Measurements from ENCODE around the gene UBA6.
"Not testable (repeated sequence)": the region's sequence is repeated elsewhere in the genome, so short reads cannot be mapped to it uniquely, and the experiment has no call there.

Gene UBA6

GRCh38 chr4:67659065-67659464 is 41.9 kb downstream of the UBA6 start:
- no peak for DNase-seq

- no peak for DNase-seq
Observed at GRCh38 chr4:67658302-67658701, 42.7 kb downstream of the UBA6 start.

DNA sequence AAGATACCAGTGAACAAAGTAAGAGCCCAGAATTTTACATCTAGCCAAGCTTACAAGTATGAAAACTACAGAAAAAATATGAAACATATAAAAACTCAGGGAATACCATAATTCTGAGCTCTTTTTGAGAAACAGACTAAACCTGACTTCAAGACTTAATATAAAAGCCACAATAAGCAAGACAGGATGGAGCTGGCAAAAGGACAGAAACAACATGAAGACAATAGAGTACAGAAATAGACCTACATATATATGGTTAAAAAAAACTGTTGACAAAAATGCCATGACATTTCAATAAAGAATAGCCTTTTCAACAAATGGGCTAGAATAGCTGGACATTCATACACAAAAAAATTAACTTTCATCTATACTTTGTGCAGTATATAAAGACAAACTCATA is 49.4 kb downstream of the UBA6 start:
- no peak for DNase-seq

GRCh38 chr4:67638136-67638535 is 62.8 kb downstream of the UBA6 start:
- DNase-seq, result no peak

DNA sequence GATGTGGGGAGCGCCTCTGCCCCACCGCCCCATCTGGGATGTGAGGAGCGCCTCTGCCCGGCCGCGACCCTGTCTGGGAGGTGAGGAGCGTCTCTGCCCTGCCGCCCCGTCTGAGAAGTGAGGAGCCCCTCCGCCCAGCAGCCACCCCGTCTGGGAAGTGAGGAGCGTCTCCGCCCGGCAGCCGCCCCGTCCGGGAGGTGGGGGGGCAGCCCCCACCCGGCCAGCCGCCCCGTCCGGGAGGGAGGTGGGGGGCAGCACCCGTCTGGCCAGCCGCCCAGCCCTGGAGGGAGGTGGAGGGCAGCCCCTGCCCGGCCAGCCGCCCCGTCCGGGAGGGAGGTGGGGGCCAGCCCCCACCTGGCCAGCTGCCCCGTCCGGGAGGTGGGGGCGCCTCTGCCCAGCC is 64.0 kb downstream of the UBA6 start:
- not testable (repeated sequence) for DNase-seq

GRCh38 chr4:67635331-67635730 is 65.6 kb downstream of the UBA6 start:
- no peak for DNase-seq

DNA sequence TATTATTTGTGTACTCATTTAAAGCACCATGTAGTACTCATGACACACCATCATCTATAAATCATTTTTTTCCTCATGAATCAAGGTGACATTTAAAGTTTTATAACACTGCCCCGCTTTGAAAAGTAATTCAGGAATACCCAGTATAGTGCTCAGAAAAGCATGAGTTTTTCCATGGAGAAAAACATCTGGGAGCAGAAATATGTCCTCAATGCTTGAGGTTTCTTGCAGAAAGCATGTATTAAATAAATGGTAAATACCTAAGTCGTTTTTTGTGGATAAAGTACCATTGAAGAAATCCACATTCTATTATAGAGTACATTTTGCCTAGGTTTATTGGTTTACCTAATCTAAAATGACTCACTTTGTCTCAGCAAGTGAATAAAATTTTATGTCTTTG is 66.2 kb downstream of the UBA6 start:
- no peak for DNase-seq

GRCh38 chr4:67632492-67632891 is 68.5 kb downstream of the UBA6 start:
- DNase-seq, result no peak

DNA sequence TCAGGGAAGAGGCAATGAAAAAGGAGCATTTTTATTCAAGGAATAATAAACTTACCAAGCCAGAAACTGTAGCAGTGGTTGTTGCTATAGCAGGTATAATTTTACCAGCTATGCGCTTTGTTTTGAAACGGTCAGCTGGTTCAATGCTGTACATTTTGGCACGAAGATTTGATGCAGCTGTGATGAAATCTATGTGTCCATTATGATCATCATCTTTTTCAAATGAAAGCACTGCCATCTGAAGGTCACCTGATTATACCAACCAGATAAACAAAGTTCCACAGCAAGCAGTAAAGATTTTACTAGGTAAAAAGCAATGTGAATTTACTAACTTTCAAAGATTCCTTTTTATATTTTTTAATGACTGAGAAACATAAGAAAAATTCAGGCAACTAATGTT is 76.0 kb downstream of the UBA6 start:
- no peak for DNase-seq

GRCh38 chr4:67616478-67616877 is 84.5 kb downstream of the UBA6 start:
- no peak for DNase-seq

DNA sequence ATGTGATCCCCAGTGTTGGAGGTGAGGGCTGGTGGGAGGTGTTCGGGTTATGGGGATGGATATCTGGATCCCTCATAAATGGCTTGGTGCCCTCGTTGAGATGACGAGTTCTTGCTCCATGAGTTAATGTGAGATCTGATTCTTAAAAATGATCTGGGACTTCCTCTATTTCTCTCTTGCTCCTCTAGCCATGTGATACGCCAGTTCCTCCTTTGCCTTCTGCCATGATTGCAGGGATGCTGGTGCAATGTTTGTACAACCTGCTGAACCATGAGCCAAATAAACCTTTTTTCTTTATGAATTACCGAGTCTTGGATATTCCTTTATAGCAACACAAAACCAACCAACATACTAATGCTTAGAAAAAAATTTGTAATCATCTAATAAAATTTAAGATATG is 85.8 kb downstream of the UBA6 start:
- DNase-seq, result no peak

DNA sequence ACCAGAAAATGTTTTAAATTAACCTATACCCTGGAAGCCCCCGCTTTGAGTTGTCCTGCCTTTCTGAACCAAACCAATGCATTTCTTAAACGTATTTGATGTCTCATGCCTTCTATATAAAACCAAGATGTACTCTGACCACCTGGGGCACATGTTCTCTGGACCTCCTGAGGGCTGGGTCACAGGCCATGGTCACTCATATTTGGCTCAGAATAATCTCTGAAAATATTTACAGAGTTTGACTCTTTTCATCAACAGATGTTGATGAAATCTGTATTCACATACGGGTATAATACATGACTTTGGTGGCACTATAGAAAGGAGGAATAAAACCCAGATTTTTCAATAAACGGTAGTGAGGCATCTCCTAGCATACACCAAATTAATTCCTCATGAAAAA is 86.8 kb downstream of the UBA6 start:
- DNase-seq, result no peak

GRCh38 chr4:67608027-67608426 is 92.9 kb downstream of the UBA6 start:
- DNase-seq, result no peak

DNA sequence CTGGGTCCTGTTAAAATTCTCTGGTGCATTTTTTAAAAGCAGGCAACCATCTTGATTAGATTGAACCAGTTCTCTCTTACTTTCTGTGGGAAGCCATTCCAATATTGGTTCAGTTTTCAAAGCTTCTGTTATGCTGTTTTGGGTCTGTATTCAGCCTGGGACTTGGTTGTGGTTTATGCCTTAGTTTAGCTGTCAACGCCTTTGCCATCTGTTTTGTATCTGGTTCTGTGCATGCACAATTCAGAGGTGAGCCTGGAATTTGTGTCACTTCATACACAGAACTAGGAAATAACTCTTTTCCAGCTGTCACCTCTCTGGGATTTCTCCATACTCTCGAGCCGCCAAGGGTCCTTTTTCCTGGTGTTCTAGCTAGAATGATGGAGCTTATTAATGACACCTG is 96.2 kb downstream of the UBA6 start:
- DNase-seq, result no peak

DNA sequence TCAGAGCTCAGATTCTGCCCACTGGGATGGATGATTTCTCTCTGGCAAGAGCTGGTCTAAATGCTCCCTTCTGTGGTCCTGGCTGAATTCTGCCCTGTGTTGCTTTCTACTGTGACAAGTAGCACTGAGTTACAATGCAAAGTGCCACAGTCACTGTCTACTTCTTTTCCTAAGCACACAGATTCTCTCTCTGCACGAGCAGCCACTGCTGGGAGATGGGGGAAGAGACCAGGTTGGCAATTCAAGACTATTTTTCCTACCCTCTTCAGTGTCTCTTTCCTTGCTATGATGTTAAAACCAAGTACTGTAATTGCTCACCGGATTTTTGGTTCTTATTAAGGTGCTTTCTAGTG is 97.0 kb downstream of the UBA6 start:
- no peak for DNase-seq

DNA sequence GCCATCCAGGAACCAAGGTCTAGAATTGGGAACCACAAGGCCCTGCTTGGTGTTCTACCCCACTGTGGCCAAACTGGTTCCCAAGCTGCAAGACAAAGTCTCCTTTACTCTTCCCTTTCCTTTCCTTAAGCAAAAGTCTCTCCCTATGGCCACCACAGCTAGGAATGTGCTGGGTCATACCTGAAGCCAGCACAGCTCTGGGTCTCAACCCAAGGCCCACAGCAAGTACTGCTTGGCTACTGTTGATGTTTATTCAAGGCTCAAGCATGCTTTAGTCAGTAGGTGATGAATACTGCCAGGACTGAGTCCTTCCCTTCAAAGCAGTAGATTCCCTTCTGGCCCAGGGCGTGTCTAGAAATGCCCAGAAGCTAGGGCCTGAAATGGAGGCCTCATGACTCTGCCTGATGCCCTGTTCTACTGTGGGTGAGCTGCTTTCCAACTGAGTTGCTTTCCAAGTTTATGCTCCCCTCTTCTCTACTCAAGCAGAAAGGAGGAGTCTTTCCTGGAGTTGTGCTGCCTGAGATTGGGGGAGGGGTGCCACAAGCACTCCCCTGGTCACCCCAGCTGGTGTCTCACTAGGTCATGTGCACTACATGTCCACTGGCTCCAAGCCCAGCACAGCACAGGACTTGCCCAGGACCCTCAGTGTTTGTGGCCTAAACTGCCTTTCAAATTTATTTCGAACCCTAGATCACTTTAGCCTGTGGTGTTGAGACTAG is 97.5 kb downstream of the UBA6 start:
- no peak for DNase-seq

DNA sequence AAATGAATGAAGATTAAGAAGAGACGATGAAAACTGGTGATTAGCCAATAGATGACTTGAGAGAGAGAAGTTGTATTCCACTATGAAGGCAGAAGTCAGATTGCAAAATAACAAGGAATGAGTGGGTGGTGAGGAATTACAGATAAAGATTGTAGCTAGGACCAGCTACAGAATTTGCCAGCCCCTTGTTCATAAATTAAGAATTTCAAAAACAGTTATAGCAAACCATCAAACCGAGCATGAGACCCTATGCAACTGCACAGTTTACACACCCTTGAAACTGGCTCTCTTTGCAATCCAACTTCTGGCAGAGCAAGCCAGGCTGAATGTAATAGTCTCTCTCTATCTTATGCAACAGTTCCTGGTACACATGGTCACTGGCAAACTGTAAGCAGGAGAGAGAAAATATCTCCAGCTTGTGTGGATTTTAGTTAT is 107.2 kb downstream of the UBA6 start:
- DNase-seq, result no peak

- no peak for DNase-seq
Observed at GRCh38 chr4:67587156-67587555, 113.8 kb downstream of the UBA6 start.

- no peak for DNase-seq
Observed at GRCh38 chr4:67584496-67584895, 116.5 kb downstream of the UBA6 start.

GRCh38 chr4:67581913-67582312 is 119.0 kb downstream of the UBA6 start:
- DNase-seq, result no peak

DNA sequence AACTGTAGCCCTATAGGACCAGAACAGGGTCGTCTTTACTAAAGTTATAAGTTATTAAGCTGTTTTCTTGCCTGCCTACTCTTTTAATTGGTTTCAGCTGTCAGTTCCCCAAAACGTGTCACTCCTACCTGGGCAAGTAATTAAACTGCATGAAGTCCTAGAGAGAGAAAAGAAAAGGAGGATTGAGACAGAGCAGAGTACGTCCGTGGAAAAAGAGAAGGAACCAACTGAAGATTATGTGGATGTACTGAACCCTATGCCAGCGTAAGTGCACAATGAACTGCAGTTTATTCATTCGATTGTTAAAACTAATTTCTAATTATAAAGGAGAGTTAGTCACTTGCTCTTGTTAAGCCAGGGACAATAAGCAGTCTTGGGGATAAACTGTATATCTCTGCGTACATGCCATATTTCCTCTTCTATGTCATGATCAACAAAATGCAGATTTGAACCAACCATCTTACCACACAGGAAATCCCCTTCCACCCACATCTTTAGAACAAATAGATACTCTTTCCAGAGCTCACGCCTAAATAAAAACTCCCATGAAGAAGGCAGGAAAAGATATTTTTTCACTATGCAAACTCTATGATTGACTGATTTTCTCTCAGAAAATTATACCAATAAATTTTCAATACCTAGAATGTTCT is 119.6 kb downstream of the UBA6 start:
- DNase-seq, result no peak

DNA sequence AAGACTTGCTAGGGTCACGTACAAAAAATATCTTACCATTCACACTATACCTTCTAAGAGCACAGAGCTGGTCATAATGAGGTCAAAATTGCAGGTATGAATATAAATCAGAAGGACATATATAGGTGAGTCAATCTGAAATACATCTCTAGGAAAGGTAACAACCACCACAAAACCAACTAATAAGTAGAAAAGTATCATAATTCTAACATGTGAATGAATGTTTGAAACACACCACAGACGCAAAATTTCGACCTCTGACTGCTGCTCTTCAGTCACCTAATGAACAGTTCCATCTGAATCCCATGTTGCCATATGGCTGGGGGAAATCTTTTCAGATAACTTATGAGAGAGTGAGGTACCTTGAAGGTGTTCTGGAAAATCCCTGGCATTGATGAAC is 120.4 kb downstream of the UBA6 start:
- no peak for DNase-seq

- no peak for DNase-seq
Observed at GRCh38 chr4:67576538-67576937, 124.4 kb downstream of the UBA6 start.

GRCh38 chr4:67576059-67576466 is 124.9 kb downstream of the UBA6 start:
- no peak for DNase-seq
